GM10266 (cell line): ENCODE measurements around the gene RTKN.

ENCODE experiments used
- DNase-seq: peaks from one replicate; pipeline ENCODE4 v3.0.0; 2012; ENCODE audit errors: extremely low spot score
- CTCF ChIP-seq: IDR thresholded peaks from 2 replicates; pipeline ENCODE4 v1.5.1; 2012; ENCODE audit warnings: mild to moderate bottlenecking, low read depth; ENCODE audit not compliant: control insufficient read depth, insufficient read depth; ENCODE audit errors: missing control alignments

RTKN gene

GRCh38 chr2:74413001-74413698 lies 28.6 kb downstream of the RTKN start:
- TF ChIP-seq CTCF: no peak

GRCh38 chr2:74407682-74408081 lies 34.1 kb downstream of the RTKN start:
- no peak for TF ChIP-seq CTCF
- no peak for DNase-seq

More at GRCh38 chr2:74413001-74413698, 28.6 kb downstream of the RTKN start:
- peak; percentile 12 for DNase-seq

GRCh38 chr2:74406035-74406434 lies 35.7 kb downstream of the RTKN start:
- TF ChIP-seq CTCF: no peak
- DNase-seq: no peak

GRCh38 chr2:74401891-74402290 lies 39.8 kb downstream of the RTKN start:
- DNase-seq: no peak
- no peak for TF ChIP-seq CTCF

- peak; percentile 50 for TF ChIP-seq CTCF
- DNase-seq: peak; percentile 59
Measured at GRCh38 chr2:74399785-74400184, 42.0 kb downstream of the RTKN start.

GRCh38 chr2:74396149-74396548 lies 45.6 kb downstream of the RTKN start:
- no peak for TF ChIP-seq CTCF

GRCh38 chr2:74393525-74393924 lies 48.2 kb downstream of the RTKN start:
- no peak for DNase-seq

More at GRCh38 chr2:74396149-74396548, 45.6 kb downstream of the RTKN start:
- DNase-seq: no peak

More at GRCh38 chr2:74393525-74393924, 48.2 kb downstream of the RTKN start:
- TF ChIP-seq CTCF: no peak
